GM10266 (cell line): ENCODE measurements around the gene CD58.
A peak's percentile ranks its signal among the peaks of the same experiment; 100 is the strongest.

ENCODE experiments used
- DNase-seq: peaks from one replicate; pipeline ENCODE4 v3.0.0; 2012; ENCODE audit errors: extremely low spot score
- TF ChIP-seq, protein P1 (sequence below): IDR thresholded peaks from 2 replicates; pipeline ENCODE4 v1.5.1; 2012; ENCODE audit warnings: mild to moderate bottlenecking, low read depth; ENCODE audit not compliant: control insufficient read depth, insufficient read depth; ENCODE audit errors: missing control alignments

CD58 gene

DNA sequence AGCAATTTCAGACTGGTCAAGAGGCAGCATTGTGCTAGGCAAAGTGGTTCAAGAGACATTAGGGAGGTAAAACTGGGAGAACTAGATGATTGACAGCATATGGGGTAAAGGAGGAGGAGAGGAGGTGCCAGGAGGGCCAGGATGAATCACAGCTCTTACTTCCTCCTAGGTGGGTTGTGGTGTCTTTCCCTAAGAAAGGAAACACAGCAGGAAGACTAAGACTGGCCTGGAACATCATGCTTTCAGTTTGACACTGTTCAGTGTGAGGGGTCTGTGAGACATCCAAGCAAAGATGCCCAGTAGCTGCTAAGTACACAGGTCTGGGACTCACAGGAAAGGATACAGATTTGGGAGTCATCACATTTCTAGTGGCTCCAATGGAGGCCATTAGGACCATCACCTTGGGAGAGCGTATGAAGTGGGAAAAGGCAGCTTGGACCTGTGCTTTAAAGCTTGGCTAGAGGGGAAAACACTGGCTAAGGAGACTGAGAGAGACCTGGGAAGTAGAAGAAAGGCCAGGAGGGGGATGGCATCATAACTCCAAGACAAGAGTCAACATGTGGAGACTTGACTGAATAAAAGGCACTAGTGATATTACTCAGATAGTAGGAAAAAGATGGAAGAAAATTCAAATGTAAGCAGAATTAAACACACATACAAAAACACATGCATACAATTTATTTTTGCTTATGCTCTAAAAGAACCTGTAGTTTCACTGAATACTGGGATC, 17.3 kb downstream of the CD58 start:
- TF ChIP-seq, protein P1, sequence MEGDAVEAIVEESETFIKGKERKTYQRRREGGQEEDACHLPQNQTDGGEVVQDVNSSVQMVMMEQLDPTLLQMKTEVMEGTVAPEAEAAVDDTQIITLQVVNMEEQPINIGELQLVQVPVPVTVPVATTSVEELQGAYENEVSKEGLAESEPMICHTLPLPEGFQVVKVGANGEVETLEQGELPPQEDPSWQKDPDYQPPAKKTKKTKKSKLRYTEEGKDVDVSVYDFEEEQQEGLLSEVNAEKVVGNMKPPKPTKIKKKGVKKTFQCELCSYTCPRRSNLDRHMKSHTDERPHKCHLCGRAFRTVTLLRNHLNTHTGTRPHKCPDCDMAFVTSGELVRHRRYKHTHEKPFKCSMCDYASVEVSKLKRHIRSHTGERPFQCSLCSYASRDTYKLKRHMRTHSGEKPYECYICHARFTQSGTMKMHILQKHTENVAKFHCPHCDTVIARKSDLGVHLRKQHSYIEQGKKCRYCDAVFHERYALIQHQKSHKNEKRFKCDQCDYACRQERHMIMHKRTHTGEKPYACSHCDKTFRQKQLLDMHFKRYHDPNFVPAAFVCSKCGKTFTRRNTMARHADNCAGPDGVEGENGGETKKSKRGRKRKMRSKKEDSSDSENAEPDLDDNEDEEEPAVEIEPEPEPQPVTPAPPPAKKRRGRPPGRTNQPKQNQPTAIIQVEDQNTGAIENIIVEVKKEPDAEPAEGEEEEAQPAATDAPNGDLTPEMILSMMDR: no peak
- DNase-seq: no peak

DNA sequence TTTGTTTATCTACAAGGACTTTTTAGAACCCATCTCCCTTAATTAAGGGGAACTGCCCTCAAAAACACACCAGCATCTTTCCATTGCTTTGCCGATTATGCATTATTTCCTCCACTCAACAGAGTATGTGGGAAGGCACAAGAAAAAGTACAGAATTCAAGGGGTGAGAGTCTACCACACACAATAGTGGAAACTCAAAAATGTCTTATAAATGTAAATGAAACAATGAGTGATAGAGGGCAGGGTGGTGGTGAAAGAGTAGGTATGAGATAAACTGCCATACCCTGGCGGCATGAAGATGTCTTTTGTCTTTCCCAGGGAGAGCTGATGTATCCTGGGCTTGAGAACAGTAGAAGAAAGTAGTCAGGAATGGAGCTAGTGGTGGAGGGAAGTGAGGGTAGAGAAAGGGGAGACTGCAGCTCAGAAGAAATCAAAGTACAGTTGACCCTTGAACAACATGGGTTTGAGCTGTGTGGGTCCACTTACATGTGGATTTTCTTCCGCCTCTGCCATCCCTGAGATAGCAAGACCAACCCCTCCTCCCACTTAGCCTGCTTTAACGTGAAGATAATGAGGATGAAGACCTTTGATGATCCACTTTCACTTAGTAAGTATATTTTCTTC, 24.4 kb downstream of the CD58 start:
- DNase-seq: no peak
- TF ChIP-seq, protein P1: no peak

DNA sequence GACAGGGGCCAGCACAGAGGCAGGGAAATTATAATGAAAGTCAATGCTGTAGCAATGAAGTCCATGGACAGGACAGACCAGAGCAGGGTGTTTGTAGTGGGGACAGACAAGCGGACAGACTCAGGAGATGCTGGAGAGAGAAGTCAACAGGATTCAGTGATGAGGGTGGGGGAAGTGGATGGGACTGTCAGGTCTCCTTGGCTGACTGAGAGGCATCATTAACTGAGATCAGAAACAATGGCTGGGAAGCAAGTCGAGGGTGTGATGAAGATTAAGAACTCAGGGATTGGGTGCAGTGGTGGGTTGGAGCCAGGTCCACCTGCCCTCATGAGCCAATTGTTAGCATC, 25.5 kb downstream of the CD58 start:
- DNase-seq: no peak
- TF ChIP-seq, protein P1: no peak

GRCh38 chr1:116544588-116545358, 26.1 kb downstream of the CD58 start:
- TF ChIP-seq, protein P1: no peak
- DNase-seq: peak; percentile 51

DNA sequence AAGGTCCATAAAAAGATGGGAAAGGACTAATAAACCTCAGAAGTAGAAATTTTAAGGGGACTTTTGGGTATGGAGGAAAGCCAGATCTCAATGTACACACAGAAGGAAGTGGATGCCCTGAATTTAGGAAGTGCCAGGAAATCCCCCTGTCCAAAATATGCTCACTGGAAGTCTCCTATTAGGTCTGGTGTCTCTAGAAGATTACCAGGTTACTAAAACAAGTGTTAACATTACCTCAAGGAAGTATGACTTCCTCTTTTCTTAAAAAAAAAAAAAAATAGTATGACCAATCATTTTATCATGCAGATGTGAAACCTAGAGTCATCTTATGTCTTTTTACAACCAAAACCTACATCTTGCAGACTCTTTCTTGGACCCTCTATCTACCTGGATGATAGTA, 30.7 kb downstream of the CD58 start:
- DNase-seq: peak; percentile 67
- TF ChIP-seq, protein P1: no peak

DNA sequence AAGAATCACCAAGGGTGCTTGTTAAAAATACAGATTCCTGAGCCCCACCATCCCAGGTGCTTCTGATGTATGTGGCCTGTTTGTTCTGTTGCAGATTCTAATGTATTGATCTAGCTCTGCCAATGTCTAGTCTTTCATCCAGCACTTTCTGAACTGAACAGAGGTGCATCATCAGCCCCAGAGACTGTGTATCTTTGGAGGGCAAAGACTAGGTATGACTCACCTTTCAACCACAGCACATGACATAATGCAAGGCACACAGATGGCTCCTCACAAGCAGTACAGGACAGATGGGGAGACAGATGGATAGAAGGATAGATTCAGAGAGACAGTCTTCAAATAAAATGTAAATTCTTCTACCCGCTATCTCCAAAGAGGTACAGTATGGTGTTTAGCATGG, 32.3 kb downstream of the CD58 start:
- TF ChIP-seq, protein P1: no peak
- no peak for DNase-seq

GRCh38 chr1:116537898-116538297, 32.9 kb downstream of the CD58 start:
- TF ChIP-seq, protein P1: no peak
- DNase-seq: no peak
